Fibroblast of skin of left biceps (primary cell): ENCODE data around the gene USP9X.
"Not testable (repeated sequence)": the region's sequence is repeated elsewhere in the genome, so short reads cannot be mapped to it uniquely, and the experiment has no call there.

Experiments used
- DNase-seq, 2 experiments: peaks; one replicate each; pipeline ENCODE4 v3.0.0-alpha.2; 2013; ENCODE audit warnings: low read depth in 2 of 2

Gene USP9X

GRCh38 chrX:41189156-41189555 is 103.9 kb downstream of the USP9X start:
- DNase-seq, result no peak

GRCh38 chrX:41192880-41193279 is 107.6 kb downstream of the USP9X start:
- no peak for DNase-seq

DNA sequence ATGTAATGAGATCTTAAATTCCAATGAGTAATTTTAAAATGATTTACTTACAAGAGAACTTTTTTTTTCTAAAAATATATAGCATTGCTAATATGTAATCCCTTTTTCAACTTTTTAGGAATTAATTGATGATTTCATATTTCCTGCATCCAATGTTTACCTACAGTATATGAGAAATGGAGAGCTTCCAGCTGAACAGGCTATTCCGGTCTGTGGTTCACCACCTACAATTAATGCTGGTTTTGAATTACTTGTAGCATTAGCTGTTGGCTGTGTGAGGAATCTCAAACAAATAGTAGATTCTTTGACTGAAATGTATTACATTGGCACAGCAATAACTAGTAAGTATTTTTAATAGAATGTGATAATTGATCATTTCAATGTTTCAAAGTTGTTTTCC is 113.2 kb downstream of the USP9X start:
- DNase-seq, result no peak

DNA sequence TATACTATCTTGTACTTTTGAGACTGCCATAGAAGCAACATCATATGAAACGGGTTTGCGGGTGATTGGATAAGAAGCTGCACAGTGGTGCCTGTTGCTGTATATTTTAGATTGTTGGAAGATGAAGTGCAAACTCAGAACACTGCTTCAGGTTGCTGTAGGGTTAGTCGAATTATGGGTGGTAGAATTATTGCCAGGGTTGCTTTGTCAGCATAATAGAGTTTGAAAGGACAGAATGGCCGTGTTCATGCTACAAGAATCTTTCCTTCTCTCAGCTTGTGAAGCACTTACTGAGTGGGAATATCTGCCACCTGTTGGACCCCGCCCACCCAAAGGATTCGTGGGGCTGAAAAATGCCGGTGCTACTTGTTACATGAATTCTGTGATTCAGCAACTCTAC is 115.5 kb downstream of the USP9X start:
- DNase-seq, result no peak

- no peak for DNase-seq
Measured at GRCh38 chrX:41209853-41210252, 124.6 kb downstream of the USP9X start.

- DNase-seq, result no peak
Measured at GRCh38 chrX:41224605-41225004, 139.4 kb downstream of the USP9X start.

- no peak for DNase-seq
Measured at GRCh38 chrX:41233988-41234387, 148.7 kb downstream of the USP9X start.

- DNase-seq, result not testable (repeated sequence)
Measured at GRCh38 chrX:41234471-41234870, 149.2 kb downstream of the USP9X start.

DNA sequence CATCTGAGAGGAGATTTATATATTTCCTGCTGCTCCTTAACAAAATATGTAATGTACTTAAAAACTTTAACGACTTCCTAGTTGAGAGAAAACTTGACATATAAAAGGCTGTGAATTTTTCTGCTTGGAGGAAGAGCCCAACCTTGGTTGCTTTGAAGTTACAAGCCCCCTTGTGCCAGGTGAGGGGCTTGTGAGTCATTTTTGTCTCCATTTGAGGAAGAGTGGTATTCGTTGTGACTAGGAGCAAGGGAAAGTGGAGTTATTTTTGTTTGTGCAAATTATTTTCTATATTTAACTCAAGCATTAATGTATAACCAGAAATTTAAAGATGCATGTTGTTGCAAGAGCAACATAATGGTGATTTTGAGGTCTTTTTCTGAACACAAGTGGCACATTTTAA is 149.7 kb downstream of the USP9X start:
- no peak for DNase-seq

GRCh38 chrX:41236629-41237028 is 151.4 kb downstream of the USP9X start:
- DNase-seq, result no peak

DNA sequence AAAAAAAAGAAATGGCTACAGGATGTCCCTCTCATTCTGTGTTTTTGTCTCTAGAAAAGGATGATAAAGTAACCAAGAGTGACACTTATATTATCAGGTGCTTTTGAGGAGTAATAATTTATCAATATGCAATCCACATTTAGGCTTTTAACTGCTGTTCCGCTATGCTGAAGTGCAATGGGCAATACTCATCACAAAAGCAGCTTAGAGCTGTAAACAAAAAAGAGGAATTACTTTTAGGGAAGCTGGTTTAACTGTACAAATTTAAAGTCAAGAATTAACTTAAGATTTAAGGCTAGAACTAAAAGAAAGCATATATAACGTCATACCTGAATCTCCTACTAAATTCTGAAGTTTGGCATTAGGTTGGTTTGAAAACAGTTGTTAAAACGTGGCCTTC is 155.3 kb downstream of the USP9X start:
- no peak for DNase-seq

DNA sequence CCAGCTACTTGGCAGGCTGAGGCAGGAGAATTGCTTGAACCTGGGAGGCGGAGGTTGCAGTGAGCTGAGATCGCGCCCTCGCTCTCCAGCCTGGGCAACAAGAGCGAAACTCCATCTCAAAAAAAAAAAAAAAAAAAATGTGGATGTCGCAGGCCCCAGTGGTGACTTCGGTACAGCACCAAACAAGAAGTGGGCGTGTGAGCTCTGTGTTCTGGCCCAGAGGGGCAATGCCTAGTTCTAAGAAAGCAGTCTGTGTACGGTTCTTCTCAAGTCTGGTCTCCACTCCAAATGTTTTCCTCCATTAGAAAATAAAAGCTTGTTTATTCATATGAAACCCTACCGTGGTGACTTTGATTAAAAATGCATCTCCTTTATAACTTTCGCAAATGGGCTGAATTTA is 156.7 kb downstream of the USP9X start:
- no peak for DNase-seq

DNA sequence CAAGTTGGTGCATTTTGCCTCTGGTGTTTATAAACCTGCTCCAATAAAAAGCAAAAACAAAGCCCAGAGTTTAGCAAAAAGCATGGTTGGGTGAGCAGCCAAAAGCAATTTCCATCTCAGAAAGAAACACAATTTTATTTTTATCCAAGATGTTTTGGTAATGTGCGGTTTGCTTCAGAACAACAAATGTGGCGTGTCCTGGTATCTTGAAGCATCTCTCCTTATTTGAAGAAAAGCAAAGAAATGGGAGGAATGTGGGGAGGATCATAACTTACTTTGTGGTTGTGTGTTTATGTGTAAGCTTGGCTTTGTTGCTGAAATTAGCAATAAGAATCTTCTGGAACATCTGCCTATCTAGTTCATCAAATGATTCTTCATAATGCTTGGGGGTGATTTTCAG is 160.4 kb downstream of the USP9X start:
- no peak for DNase-seq

- no peak for DNase-seq
Measured at GRCh38 chrX:41250867-41251266, 165.6 kb downstream of the USP9X start.

- DNase-seq, result no peak
Measured at GRCh38 chrX:41257801-41258200, 172.6 kb downstream of the USP9X start.

DNA sequence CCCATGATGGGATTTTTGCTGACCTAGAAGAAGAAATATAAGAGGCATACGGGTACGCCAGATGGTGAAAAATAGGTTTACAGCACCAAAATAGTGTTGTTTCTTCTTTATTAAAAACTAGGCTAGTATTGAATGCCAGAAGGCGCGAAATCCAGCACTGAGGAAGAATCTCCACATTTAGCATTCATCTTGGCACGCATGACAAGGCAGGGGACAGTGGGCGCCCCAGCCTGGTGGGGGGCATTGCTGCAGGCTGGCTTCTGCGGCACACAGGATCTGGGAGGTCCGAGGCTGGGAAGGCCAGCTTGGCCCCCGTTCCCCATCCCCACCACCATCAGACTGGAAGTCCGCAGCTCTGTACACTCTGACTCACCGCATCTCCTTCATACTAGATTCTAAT is 173.0 kb downstream of the USP9X start:
- no peak for DNase-seq

GRCh38 chrX:41258871-41259270 is 173.6 kb downstream of the USP9X start:
- DNase-seq, result no peak

GRCh38 chrX:41259516-41259915 is 174.3 kb downstream of the USP9X start:
- no peak for DNase-seq

DNA sequence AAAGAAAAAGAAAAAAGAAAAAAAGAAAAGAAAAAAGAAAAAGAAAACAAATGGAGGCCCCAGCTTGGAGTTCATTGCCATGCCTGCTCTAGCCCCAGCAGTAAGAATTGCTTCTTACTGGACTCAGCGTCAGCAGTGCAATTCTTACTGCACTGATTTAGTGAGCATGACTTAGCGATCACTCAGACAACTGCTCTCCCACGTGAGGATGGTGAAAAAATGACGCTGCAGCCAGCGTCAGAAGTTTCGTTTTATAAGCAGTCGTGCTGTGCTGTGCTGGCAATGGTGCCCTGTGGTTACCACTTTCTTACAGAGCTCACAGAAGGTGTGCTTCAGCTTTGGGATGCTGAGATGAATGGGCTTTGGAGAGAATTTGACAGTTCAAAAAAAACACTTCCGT is 180.4 kb downstream of the USP9X start:
- DNase-seq, result no peak

- DNase-seq, result no peak
Measured at GRCh38 chrX:41273638-41274037, 188.4 kb downstream of the USP9X start.

DNA sequence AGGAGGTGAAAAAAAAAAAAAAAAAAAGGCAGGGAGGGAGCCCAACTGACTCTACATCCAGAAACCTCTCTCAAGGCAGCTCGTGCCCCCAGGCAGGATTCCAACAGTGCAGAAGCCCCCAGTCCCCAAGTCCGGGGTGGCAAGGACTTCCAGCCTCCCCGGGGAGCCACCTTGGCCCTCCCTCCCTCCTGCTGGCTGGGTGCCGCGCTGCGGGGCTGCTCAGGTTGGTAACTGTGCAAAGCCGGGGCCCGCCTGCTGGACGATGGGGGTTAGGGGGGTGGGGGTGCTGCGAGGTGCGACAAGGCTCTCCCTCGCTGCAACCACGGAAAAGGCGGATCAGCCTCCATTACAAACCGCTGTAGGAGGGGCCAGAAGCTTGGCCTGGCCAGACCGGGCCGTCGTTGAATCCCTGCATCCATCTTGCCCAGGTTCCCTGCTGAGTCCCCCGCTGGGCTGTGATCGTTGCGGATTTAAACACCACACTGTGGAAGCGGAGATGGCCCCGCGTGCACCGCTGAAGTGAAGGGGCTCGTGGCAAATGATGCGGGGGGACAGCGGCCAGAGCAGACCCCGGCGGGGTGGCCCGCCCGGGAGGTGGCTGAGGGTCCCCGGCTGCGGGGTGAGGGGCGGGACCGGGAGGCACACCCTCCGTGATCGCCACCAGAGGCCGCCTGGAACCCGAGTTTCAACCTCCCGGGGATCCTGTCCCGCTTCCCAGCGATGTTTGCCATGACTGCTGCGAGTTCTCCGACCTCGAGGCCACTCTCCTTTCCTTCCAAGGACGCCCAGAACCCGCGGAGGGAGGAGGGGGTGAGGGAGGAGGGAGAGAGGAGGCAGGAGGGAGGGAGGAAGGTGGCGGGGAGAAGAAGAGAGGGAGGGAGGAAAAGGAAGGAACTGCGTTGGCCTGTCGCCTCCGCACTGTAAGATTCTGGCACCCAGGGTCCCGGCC is 190.7 kb downstream of the USP9X start:
- DNase-seq, result no peak

- no peak for DNase-seq
Measured at GRCh38 chrX:41276661-41277506, 191.6 kb downstream of the USP9X start.

GRCh38 chrX:41282307-41282706 is 197.1 kb downstream of the USP9X start:
- not testable (repeated sequence) for DNase-seq
